OCI-LY1 (cell line): ENCODE data around the gene SIK1.
"Not testable (repeated sequence)": the region's sequence is repeated elsewhere in the genome, so short reads cannot be mapped to it uniquely, and the experiment has no call there.

Experiments used
- H2AFZ ChIP-seq: fragments of 200-600 bp; sonication (generic), shearing (Covaris generic); 2 replicates; pipeline ENCODE4 v1.6.0; 2014; ENCODE audit warnings: antibody characterized with exemption, mild to moderate bottlenecking, low read length
- H3F3A ChIP-seq: fragments of 200-600 bp; sonication (generic), shearing (Covaris generic); 2 replicates; pipeline ENCODE4 v1.6.0; 2014; ENCODE audit warnings: mild to moderate bottlenecking, antibody characterized with exemption, low read length, moderate library complexity; ENCODE audit not compliant: insufficient read depth
- H3K27ac ChIP-seq: fragments of 200-600 bp; sonication (generic); 2 replicates; pipeline ENCODE4 v1.5.1; 2014; ENCODE audit warnings: low read length, mixed run types, mild to moderate bottlenecking, low read depth; ENCODE audit not compliant: poor library complexity, severe bottlenecking
- H3K27me3 ChIP-seq: fragments of 200-600 bp; sonication (generic); 2 replicates; pipeline ENCODE4 v1.6.0; 2014; ENCODE audit warnings: antibody characterized with exemption, mild to moderate bottlenecking, low read length, moderate library complexity; ENCODE audit not compliant: insufficient read depth
- H3K36me3 ChIP-seq: fragments of 200-600 bp; sonication (generic); 2 replicates; pipeline ENCODE4 v1.6.1; 2014; ENCODE audit warnings: mild to moderate bottlenecking, antibody characterized with exemption, low read length, moderate library complexity, mixed read lengths; ENCODE audit not compliant: insufficient read depth
- H3K4me1 ChIP-seq: fragments of 200-600 bp; sonication (generic); 2 replicates; pipeline ENCODE4 v1.5.1; 2014; ENCODE audit warnings: mild to moderate bottlenecking, low read length, moderate library complexity; ENCODE audit not compliant: insufficient read depth, severe bottlenecking
- H3K4me2 ChIP-seq: fragments of 200-600 bp; sonication (generic), shearing (Covaris generic); 2 replicates; pipeline ENCODE4 v1.6.1; 2014; ENCODE audit warnings: low read length
- H3K4me3 ChIP-seq: fragments of 200-600 bp; sonication (generic); 2 replicates; pipeline ENCODE4 v1.5.1; 2014; ENCODE audit warnings: low read length, low read depth, mild to moderate bottlenecking, mixed read lengths; ENCODE audit not compliant: poor library complexity, severe bottlenecking
- H3K79me2 ChIP-seq: fragments of 200-600 bp; shearing (Covaris generic); 2 replicates; pipeline ENCODE4 v1.6.1; 2016; ENCODE audit warnings: mixed run types, low read length, mixed read lengths; ENCODE audit not compliant: insufficient read depth
- H3K9ac ChIP-seq: fragments of 200-600 bp; sonication (generic), shearing (Covaris generic); 2 replicates; pipeline ENCODE4 v1.6.1; 2014; ENCODE audit warnings: mild to moderate bottlenecking, low read length, mixed read lengths
- H3K9me2 ChIP-seq: fragments of 200-600 bp; sonication (generic), shearing (Covaris generic); 2 replicates; pipeline ENCODE4 v1.6.1; 2014; ENCODE audit warnings: low read depth, mild to moderate bottlenecking, low read length, mixed read lengths
- H3K9me3 ChIP-seq: fragments of 200-600 bp; shearing (Covaris generic); 2 replicates; pipeline ENCODE4 v1.6.1; 2014; ENCODE audit warnings: low read length, mixed read lengths
- H4K20me1 ChIP-seq: fragments of 200-600 bp; sonication (generic), shearing (Covaris generic); 2 replicates; pipeline ENCODE4 v1.6.0; 2016; ENCODE audit warnings: mild to moderate bottlenecking, low read length; ENCODE audit not compliant: insufficient read depth

The SIK1 gene

DNA sequence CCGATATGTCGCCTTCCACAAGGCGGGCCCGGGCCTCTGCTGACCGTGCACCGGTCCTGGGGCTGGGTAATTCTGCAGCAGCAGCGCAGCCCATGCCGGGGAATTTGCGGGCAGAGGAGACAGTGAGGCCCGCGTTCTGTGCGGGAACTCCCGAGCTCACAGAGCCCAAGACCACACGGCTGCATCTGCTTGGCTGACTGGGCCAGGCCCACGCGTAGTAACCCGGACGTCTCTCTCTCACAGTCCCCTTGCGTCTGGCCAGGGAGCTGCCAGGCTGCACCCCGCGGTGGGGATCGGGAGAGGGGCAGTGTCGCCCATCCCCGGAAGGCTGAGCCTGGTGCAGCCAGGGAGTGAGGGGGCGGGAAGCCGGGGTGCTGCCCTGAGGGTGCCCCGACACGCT lies 27.8 kb downstream of the SIK1 start:
- H4K20me1 ChIP-seq, H3K4me3 ChIP-seq, H3K9me2 ChIP-seq, H2AFZ ChIP-seq, H3K27ac ChIP-seq, H3K9ac ChIP-seq, H3K27me3 ChIP-seq, H3F3A ChIP-seq, H3K36me3 ChIP-seq, H3K79me2 ChIP-seq, H3K4me1 ChIP-seq, H3K4me2 ChIP-seq, H3K9me3 ChIP-seq: not testable (repeated sequence)

DNA sequence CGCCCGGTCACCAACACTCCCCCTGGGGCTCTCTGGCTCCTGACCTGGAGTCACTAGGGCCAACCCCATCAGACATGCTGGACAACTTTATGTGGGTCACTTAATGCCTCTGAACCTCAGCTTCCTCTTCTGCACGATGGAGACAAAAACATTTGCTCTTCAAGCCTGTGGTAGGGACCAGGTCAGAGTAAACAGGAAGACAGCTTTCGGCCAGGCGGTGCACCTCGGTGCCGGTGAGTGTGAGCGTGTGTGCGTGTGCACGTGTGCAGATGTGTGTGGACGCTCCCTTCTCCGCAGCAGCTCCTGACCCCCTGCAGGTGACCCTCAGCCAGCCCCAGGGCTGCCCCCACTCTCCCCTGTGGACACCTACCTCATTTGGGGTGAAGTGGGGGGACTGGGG lies 28.4 kb downstream of the SIK1 start:
- not testable (repeated sequence) for H3K4me1 ChIP-seq, H3K4me2 ChIP-seq, H3F3A ChIP-seq, H3K36me3 ChIP-seq, H4K20me1 ChIP-seq, H3K27me3 ChIP-seq, H3K4me3 ChIP-seq, H3K9ac ChIP-seq, H3K9me3 ChIP-seq, H3K27ac ChIP-seq, H3K79me2 ChIP-seq, H3K9me2 ChIP-seq, H2AFZ ChIP-seq

DNA sequence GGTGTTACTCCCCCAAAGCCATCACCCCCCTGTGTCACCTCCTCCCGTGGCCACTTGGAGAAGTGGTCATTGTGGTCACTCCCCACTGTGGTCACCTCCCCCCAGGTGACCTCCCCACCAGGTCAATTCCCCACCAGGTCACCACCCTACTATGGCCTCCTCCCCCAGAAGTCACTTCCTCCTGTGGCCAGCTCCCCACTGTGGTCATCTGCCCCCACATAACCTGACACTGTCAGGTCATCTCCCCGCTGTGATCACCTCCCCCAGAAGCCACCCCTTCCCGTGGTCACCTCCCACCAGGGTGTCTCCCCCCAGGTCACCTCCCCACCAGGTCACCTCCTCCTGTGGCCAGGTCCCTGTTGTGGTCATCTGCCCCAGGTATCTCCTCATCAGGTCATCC lies 28.9 kb downstream of the SIK1 start:
- H4K20me1 ChIP-seq, result not testable (repeated sequence)

DNA sequence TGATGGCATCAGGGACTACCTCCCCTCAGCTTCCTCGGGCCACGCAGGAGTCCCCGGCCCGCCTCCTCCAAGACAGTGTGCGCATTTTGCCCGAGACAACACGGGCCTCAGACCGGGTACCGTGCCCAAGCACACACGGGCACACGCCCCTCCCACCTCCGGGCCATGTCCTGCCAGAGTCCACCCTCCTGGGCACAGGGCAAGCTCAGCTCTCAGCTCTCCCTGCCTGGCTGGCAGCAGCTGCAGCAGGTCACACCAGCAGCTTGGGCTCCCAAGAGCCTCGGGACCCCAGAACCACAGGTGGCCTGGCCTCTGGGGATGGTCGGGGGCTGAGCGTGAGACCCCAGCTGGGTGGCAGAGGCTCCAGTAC lies 29.5 kb downstream of the SIK1 start:
- H3K79me2 ChIP-seq, H3K9me2 ChIP-seq, H3K9me3 ChIP-seq, H3K27me3 ChIP-seq, H3K4me2 ChIP-seq, H2AFZ ChIP-seq, H3K4me3 ChIP-seq, H3K9ac ChIP-seq, H4K20me1 ChIP-seq, H3F3A ChIP-seq, H3K4me1 ChIP-seq, H3K36me3 ChIP-seq, H3K27ac ChIP-seq: not testable (repeated sequence)

More for the DNA sequence above, 28.9 kb downstream of the SIK1 start:
- not testable (repeated sequence) for H3K9me3 ChIP-seq, H3K27ac ChIP-seq, H3K79me2 ChIP-seq, H3K9me2 ChIP-seq, H3K4me1 ChIP-seq, H3F3A ChIP-seq, H3K27me3 ChIP-seq, H3K9ac ChIP-seq, H3K4me3 ChIP-seq, H3K36me3 ChIP-seq, H3K4me2 ChIP-seq, H2AFZ ChIP-seq

DNA sequence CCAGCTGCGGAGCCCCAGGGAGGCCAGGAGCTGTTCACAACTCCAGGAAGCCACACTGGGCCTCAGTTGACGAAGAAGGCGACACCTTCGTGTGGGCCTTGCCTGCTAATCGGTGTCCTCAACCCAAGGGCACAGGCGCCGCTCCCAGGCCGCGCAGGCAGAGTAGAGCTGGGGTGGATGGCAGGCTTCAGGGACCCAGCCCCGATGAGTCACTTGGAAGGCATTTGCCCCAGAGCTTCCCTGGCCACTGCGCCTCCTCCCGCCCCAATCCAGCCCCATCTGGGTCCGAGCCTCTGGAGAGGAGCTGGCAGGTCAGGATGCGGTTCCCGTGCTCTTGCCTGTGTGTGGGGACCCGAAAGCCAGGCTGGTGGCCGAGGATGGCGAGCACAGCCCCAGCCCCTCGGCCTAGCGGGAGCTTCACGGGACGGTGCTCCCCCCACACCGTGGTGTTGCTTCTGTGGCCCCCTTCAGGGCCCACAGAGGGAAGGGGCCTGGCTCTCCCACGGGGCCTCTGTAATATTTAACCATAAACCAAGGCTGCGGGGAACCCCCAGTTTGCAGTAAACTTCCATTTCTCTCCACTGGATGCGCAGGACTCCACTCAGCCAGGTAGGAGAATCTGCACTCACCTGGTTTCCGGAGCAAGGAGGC lies 30.0 kb downstream of the SIK1 start:
- not testable (repeated sequence) for H3K9me3 ChIP-seq, H3K27me3 ChIP-seq, H3K9ac ChIP-seq, H3K27ac ChIP-seq, H4K20me1 ChIP-seq, H2AFZ ChIP-seq, H3K4me3 ChIP-seq, H3K4me1 ChIP-seq, H3K79me2 ChIP-seq, H3K9me2 ChIP-seq, H3K36me3 ChIP-seq, H3K4me2 ChIP-seq, H3F3A ChIP-seq

DNA sequence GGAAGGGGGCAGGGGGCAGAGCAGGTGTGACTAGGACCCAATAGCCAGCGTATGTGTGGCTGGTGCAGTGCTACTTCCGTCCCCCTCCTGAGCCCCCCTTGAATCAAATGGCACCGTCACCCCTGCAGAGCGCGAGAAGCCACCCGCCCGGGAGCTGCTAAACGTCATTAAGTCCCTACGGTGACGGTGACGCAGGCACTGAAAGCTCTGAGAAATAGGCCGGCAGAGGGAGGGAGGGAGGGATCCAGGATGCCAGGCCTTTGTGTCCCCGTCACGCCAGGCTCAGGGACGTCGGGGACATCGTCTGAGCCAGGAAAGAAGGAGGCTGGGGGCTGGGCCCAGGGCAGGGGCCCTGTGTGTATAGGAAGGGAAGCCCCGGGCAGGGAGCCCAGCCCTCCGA lies 43.6 kb downstream of the SIK1 start:
- H3K9me3 ChIP-seq, H2AFZ ChIP-seq, H3K4me2 ChIP-seq, H3K4me1 ChIP-seq, H3K36me3 ChIP-seq, H3K27me3 ChIP-seq, H3K27ac ChIP-seq, H4K20me1 ChIP-seq, H3K9ac ChIP-seq, H3F3A ChIP-seq, H3K79me2 ChIP-seq, H3K9me2 ChIP-seq, H3K4me3 ChIP-seq: not testable (repeated sequence)

DNA sequence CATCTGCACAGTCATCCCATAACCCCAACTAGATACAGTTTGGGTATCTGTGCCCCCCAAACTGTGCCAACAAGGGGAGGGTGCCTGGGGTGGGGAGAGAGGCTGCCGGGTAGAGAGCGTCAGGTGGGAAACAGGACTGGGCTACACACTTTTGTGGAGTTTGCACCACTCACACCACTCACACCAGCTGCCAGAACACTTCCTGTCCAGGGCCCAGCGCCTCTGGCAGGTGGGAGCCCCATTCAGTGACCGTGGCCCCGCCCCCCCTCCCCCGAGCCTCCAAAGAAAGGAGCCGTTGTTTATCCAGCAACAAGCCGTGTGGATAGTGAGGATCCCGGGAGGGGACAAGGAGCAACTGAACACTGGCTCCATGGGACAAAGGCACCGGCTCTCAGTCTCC lies 44.0 kb downstream of the SIK1 start:
- not testable (repeated sequence) for H3K79me2 ChIP-seq, H3K9me2 ChIP-seq, H3F3A ChIP-seq, H2AFZ ChIP-seq, H3K27ac ChIP-seq, H3K4me2 ChIP-seq, H3K27me3 ChIP-seq, H3K4me3 ChIP-seq, H3K4me1 ChIP-seq, H4K20me1 ChIP-seq, H3K9ac ChIP-seq, H3K36me3 ChIP-seq, H3K9me3 ChIP-seq

DNA sequence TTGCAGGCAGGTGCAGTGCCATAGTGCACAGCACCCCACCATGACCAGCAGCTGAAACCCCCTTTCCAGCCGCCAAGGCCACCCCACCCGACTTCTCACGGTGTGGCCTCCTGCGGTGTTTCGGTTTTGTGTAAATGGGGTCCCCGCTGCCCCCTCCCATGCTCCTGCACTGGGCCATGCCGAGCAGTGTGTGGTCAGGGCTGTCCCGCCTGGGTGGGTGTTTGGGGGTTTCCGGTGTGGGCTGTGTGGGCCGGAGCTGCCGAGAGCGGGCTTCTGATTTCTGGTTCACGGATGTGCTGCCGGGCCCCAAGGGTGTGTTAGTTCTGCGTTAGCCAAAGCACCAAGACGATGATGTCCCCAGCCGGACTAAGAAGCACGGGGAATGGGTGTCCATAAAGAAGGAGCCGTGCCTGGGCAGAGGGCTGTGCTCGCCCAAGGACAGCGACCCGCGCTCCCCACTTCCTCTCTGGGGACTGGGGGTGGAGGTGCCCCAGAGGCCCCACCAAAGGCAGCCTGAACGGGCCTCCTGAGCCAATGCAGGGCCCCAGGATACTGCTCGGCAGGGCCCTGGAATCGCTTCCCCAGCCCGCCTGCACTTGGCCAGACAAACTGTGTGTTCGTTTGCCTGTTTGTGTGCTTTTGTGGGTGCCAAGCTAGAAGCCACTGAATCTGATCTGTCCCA lies 45.9 kb downstream of the SIK1 start:
- not testable (repeated sequence) for H3K4me2 ChIP-seq, H3K27me3 ChIP-seq, H3K9me2 ChIP-seq, H2AFZ ChIP-seq, H3K4me3 ChIP-seq, H3K36me3 ChIP-seq, H4K20me1 ChIP-seq, H3K9me3 ChIP-seq, H3K79me2 ChIP-seq, H3K4me1 ChIP-seq, H3F3A ChIP-seq, H3K9ac ChIP-seq, H3K27ac ChIP-seq
